Measurements from ENCODE around the gene IBA57.
"Not testable (repeated sequence)": the region's sequence is repeated elsewhere in the genome, so short reads cannot be mapped to it uniquely, and the experiment has no call there.

Gene IBA57

DNA sequence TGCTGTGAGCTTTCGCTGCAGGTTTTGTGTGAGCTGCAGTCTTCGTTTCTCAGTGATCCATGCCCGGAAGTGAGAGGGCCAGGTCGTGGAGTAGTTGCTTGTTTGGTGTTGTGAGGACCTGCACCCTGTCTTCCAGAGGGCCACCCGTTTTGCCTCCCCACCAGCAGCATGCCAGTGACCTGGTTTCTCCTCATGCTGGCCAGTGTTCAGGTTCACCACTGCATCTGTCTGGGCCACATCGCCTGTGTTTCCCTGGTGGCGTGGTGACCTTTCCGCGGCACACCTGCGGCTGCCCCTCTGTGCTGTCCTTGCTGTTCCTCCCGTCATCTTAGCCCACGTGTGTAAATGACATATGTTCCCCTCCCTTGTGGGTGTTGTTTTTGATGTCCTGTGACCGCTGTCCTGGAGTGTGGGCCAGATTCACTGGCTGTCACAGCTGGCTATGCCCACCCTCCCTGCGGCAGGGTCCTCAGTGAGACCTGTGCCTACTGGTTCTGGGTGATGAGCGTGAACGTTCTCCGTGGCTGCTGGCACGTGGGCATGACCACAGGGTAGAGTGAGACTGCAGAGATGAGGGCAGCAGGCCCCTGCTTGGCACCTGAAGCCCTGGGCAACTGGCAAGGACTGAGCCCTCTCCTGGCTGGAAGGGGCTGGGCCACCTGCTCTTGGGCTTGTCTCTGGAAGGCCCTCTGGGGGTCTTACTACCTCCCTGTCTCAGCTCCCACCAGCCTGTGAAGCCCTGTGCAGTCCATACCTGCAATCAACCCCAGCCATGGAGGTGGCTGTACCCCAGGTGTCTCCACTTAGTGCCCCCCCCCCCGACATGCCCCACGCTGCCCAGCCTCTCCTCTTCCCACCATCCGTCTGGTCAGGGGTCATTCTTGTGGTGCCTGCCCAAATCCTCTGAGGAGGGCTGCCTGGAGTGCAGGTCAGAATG, 7.3 kb downstream of the IBA57 start:
- no peak for DNase-seq (ENCODE audit: low read depth, low spot score)

DNA sequence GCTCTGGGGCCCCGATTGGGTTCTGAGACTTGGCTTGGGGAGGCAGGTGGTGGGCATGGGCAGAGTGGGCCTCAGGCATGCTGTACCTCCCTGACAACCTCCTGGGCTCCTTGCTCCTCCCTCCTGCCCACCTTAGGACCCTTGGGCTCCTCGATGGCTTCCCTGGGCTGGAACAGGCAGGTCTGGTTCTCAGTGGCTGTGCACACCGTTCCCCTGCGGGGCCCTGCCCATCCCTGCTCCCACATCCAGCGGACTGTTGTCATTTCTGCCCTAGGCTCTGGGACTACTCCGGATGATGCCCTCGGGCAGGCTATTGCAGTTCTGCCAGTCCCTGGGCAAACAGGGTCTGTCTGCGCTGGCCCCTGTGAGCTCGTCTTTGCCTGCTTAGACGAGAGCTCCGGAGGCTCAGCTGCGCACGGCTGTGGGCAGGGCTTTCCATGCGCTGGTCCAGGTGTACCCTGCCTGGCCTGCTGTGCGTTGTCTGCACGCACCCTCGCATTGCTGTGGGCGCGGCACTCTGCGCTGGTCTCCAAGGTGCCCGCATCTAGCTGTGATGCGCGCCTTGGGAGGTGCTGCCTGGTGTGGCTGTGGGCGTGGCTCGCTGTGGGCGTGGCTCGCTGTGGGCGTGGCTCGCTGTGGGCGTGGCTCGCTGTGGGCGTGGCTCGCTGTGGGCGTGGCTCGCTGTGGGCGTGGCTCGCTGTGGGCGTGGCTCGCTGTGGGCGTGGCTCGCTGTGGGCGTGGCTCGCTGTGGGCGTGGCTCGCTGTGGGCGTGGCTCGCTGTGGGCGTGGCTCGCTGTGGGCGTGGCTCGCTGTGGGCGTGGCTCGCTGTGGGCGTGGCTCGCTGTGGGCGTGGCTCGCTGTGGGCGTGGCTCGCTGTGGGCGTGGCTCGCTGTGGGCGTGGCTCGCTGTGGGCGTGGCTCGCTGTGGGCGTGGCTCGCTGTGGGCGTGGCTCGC, 8.2 kb downstream of the IBA57 start:
- DNase-seq (ENCODE audit: low read depth, low spot score), result not testable (repeated sequence)

DNA sequence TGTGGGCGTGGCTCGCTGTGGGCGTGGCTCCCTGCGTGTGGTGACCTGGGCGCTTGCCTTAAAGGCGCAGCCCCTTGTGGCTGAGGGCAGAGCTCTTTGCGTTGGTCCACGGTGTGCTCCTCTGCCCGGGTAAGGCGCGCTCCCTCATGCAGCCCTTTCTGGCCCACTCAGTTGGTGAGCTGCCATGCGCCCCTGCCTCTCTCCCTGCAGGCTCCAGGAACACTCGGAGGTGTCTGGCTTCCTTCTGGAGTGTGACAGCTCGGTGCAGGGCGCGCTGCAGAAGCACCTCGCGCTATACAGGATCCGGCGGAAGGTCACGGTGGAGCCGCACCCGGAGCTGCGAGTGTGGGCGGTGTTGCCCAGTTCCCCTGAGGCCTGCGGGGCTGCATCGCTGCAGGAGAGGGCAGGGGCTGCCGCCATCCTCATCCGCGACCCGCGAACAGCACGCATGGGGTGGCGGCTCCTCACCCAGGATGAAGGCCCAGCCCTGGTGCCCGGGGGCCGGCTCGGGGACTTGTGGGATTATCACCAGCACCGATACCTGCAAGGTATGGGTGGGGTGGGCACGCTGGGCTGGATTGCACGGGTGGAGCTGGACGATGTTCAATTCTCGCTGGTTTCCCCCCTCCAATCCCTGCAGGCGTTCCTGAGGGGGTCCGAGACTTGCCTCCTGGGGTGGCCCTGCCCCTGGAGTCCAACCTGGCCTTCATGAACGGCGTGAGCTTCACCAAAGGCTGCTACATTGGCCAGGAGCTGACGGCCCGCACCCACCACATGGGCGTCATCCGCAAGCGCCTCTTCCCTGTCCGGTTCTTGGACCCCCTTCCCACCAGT, 9.1 kb downstream of the IBA57 start:
- DNase-seq (ENCODE audit: low read depth, low spot score), result no peak

DNA sequence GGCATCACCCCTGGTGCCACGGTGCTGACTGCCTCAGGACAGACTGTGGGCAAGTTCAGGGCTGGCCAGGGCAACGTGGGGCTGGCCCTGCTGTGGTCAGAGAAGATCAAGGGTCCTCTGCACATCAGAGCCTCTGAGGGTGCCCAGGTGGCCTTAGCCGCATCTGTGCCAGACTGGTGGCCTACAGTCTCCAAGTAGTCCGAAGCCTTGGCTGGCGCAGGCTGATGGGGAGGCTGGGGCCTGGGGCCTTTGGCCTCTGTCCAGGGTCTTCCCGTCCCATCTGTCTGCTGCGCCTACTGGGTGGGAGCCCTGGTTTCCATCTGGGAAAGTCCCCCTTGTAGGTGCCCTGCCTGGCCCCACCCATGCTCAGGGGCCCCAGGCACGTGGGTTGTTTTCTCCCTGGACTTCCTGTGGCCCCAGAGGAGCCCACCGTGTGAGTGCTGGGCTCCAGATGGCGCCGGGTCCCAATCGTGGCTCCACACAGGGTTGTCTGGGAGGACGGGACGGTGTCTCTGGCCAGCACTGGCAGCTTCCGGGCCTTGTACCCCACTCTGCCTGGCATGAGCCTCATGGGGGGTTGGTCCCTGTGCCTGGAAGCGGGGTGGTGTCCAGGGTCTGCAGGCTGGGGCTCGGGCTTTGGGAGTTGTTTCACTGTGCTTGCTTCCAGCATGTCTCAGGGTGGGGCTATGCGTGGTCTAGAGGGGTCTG, 9.9 kb downstream of the IBA57 start:
- DNase-seq (ENCODE audit: low read depth, low spot score), result no peak

DNA sequence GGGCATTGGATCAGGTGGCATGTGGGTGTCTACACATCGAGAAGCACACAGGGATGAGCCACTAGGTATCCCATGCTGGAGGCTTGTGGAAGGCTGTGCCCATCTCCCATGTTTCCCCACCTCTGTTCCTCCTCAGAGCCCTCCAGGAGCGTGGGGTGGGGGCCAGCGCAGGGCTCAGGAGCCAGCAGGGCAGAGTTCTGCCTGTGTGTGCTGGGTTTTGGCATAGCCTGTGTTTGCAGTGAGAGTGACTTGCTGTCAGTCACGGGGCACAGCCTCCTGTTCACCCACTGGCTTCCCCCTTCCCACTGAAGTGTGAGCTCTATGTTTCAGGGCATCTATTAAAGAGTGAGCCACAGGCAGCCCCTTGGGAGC, 10.4 kb downstream of the IBA57 start:
- no peak for DNase-seq (ENCODE audit: low read depth, low spot score)

DNA sequence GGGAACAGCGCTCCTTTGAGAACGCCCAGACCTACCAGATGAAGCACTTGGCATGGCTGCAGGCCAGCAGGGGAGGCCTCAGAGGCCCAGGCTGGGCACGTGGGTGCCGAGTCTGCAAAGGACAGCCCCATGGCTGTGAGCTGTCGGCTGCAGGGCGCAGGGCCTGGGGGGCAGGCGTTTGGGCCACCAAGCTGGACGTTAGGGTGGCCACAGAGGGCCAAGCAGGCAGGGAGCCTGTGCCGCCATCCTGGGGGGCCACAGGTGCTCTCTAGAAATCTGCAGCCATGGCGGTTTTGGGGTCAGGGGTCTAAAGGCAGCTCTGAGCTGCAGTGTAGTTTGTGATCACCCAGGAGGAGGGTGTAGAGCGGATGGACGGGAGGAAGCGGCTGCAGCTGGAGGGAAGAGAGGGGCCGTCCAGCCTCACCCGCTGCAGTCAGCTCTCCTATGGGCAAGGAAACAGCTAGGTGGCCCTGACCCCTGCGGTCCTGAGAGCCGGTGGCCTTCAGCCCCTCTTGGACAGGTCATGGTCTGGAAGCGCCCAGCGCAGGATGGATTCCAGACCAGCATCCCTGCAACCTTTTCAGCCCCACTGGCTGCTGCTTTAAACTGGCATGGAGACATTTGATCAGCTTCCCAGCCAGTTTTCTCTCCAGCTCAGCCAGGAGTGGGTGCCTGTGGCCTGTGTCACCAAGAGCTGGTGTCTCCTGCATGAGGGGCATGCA, 11.0 kb downstream of the IBA57 start:
- DNase-seq (ENCODE audit: low read depth, low spot score), result no peak

DNA sequence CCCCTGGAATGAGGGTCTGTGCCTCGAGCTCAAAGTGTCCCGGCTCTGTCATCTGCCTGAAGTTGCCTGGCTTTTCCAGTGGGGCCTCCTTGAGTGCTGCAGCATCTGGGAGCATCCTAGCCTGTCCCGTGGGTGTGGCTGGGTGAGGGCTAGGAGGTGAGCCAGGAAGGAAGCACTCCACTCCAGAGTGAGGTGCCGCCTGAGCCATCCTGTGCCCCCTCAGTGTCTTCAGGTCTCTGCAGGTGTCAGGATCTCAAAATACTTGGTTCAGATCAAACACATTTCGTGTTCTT, 11.5 kb downstream of the IBA57 start:
- DNase-seq (ENCODE audit: low read depth, low spot score), result no peak

DNA sequence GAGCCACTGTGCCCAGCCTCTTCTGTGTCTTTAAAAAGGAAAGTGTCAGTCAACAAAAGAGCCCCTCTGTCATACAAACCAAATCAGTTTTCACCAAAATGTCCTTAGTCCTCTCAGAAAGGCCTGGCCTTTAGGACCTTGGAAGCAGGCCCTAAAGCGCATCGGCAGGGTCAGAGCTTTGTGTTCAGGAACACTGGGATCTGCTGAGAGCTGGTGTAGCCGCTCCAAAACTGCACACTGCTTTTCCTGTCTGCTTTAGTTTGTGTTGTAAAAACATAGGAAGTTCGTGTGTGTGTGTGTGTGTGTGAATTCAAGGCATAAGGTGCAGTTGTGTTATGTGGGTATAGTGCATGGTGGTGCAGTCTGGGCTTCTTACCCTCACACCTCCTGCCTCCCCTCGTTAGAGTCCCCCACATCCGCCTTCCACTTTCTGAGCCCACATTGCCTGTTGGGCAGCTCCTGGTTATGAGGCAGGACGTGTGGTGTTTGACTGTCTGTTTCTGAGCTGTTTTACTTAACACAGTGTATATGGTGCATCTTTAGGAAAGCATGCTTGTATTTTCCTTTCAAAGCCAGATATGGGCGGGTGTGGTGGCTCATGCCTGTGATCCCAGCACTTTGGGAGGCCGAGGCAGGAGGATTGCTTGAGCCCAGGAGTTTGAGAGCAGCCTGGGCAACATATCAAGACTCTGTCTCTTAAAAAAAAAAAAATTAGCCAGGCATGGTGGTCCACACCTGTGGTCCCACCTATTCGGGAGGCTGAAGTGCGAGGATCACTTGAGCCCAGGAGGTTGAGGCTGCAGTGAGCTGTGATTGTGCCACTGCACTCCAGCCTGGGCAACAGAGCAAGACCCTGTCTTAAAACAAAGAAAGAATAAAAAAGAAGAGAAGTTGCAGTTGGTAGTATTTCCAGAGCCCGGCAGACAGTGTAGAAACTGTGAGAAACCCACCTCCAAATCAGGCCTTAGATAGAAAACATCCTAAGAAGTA, 12.4 kb downstream of the IBA57 start:
- no peak for DNase-seq (ENCODE audit: low read depth, low spot score)

DNA sequence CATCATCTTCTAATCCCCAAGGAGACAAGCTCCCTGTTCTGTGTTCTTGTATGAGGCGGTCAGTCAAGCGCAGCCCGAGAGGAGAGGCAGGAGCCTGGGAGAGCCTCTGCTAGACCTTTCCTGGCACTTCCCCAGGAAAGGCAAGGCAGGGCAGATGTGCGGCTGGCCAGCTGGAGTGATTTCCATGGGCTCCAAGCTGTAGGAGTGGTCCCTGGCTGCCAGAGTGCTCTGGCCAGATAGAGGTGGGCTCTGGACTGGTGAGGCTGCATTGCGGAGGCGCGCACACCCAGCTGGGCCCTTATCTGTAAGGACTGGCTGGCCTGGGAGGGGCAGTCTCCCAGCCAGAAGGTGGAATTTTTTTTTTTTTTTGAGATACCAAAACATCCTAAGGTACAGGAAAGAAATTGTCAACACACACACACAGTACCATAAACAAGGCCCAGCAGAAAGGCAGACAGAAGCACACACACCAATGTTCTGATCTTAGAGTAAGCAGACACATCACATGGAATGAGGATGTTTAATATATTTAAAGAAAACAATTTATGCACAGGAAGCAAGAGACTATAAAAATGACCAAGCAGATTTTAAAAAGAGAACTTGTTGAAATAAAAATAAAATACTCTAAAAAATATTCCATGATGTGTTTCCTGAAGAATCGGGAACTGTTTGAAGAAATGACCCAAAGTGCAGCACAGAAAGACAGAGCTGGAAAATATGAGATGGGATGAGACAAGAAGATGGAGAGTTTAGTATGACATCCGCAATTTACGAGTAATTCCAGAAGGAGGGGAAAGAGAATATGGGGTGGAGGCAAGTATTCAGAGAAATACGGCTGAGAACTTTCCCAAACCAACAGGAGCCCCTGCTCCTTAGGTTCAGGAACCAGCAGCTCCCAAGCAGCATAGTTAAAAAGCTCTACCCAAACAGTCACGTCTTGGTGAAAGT, 13.4 kb downstream of the IBA57 start:
- DNase-seq (ENCODE audit: low read depth, low spot score), result no peak

DNA sequence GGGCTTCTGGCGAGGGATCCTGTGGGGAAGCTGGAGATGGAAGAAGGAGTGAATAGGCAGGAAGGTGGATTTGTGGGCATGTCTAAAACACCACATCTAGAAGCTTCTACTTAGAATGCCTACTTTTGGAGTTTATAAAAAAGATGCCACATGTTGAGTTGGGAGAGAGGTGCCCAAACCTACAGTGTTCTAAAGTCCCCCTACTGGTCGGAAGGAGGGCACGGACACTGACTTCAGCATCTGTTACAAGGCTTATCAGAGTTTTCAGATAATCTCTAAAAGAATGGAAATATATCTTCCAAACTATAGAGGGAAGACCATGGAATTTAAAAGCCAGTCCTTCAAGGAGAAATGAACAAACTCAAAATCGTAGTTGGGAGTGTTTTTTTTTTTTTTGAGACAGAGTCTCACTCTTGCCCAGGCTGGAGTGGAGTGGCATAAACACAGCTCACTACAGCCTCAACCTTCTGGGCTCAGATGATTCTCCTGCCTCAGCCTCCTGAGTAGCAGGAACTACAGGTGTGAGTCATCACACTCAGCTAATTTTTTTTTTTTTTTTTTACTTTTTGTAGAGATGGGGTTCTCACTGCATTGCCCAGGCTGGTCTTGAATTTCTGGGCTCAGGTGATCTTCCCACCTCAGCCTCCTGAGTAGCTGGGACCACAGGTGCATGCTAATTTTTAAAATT, 14.8 kb downstream of the IBA57 start:
- DNase-seq (ENCODE audit: low read depth, low spot score), result no peak

DNA sequence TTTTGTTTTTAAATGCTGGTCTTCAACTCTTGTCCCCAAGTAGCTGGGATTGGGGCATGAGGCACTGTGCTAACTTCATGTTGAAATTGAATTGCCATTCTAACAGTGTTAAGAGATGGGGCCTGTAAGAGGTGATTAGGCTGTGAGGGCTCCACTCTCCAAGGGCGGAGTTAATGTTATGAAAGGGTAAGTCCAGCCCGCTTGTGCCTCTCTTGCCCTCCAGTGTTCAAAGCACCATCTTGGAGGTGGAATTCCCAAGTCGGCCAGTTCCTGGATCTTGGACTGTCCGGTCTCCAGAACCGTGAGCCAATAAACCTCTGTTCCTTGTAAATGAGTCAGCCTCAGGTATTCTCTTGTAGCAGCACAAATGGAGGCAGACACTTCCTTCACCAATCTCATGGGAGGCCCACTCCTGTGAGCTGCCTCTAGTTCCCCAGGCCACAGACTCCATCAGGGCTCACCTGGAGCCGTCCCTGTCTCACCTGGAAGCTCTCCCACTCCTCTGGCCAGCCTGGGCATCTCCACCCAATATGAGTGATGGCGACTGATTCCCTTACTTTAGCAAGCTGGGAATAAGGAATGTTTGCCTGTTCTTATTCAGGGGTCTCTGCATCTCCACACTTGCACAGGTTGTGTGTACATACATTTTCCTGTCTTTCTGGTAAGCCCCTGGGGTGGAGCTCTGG, 15.5 kb downstream of the IBA57 start:
- no peak for DNase-seq (ENCODE audit: low read depth, low spot score)

DNA sequence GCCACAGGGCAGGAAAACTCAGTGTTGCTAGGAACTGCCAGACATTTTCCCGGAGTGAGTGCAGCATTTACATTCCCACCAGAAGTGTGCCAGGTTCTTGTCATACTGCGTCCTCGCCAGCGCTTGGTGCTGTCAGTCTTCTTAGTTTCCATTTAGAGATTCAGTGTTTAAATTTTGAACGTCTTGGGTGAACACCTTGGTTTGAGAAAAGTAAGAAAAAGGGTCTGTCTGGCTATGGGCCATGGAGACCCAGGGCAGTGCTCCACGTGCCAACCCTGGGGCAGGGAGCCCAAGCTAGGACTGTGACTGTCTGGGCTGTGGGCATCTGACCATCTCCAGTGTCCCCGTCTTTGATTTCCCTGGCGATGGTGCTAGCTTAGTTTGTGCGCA, 16.0 kb downstream of the IBA57 start:
- DNase-seq (ENCODE audit: low read depth, low spot score), result no peak

DNA sequence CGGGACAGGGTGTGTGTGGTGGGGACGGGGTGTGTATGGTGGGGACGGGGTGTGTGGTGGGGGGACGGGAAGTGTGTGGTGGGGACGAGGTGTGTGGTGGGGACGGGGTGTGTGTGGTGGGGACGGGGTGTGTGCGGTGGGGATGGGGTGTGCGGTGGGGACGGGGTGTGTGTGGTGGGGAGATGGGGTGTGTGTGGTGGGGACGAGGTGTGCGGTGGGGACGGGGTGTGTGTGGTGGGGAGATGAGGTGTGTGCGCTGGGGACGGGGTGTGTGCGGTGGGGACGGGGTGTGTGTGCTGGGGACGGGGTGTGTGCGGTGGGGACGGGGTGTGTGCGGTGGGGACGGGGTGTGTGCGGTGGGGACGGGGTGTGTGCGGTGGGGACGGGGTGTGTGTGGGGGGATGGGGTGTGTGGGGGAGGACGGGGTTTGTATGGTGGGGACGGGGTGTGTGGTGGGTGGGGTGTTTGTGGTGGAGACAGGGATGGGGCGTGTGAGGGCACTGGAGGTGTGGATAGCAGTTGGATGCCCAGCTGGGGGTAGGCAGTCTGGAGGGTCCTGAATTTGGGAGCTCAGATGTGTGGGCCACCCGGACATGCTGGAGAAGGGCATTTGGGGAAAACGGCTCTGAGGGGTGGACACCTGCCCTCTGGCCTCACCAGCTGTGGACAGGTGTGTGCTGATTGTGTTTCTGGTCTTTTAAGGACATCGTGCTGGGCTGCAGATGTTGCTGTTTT, 16.9 kb downstream of the IBA57 start:
- DNase-seq (ENCODE audit: low read depth, low spot score), result no peak

DNA sequence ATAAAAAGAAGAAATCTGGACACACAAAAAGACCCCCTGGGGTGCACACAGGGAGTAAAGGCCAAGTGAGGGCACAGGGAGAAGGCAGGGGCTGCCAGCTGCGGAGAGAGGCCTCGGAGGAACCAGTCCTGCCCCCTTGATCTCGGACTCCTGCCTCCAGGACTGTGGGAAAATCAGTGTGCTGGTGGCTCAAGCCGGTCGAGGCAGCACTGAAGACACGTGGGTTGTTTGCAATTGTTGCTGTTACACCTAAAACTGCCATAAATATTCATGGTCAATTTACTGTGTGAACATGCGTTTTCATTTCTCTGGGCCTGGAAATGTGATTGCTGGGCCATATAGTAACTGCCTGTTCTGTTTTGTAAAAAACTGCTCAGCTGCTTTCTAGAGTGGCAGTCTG, 18.5 kb downstream of the IBA57 start:
- DNase-seq (ENCODE audit: low read depth, low spot score), result no peak

DNA sequence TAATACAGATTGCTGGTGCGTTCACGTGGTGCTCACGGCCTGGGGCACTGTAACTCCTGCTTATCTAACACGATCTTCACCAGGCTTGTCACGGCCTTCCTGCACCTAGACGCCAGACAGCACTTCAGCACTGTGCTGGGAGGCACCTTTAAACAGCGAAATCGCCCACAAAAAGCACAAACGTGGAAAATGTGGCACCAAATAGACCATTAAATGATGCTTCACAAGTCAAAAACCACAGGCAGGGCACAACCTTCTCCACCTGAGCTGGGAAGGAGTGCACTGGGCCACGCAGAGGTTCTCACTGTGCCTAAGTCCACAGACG, 20.0 kb downstream of the IBA57 start:
- no peak for DNase-seq (ENCODE audit: low read depth, low spot score)

DNA sequence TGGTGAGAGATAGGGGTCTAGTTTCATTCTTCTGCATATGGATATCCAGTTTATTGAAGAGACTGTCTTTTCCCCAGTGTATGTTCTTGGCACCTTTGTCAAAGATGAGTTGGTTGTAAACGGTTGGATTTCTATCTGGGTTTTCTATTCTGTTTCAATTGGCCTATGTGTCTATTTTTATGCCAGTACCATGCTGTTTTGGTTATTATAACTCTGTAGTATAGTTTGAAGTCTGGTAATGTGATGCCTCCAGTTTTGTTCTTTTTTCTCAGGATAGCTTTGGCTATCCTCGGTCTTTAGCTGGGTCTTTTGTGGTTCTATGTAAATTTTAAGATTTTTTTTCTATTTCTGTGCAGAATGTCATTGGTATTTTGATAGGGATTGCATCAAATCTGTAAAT, 22.6 kb downstream of the IBA57 start:
- not testable (repeated sequence) for DNase-seq (ENCODE audit: low read depth, low spot score)

DNA sequence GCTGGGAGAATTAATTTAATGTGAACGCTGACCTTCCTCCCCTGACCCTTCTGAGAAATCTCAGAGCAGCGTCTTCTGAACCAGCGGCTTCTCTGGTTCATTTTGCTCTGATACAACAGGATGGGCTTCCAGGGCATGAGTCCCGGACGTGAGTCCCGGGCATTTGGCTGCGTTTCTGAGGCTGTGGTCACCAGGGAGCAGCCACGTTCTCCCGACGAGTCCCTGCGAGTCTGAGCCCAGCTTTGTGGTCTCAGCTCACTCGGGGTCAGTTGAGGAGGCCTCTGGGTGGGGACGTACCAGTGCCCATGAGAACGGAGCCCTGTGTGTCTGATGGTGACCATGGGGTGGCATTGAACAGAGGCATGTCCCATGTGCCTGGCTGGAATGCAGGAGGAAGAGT, 24.6 kb downstream of the IBA57 start:
- no peak for DNase-seq (ENCODE audit: low read depth, low spot score)
